ENCODE data around the gene MT3. TPM values are rescaled to one million over a fixed set of nuclear protein-coding genes. Genes with fewer than 3 reads are reported as not detected.

The MT3 gene
- total and polyA plus RNA-seq, 2 of the 8 experiments (the other 6 are each of a cell fraction or from before 2014, with no cell fraction given), result 0.17 TPM; not detected in 1

GRCh38 chr16:56639045-56639444 is 49.7 kb downstream of the MT3 start:
- H3K23ac ChIP-seq (ENCODE audit: insufficient read length), result no peak overlapping the region
- H2BK5ac ChIP-seq (ENCODE audit: low read depth, low read length), result no peak overlapping the region
- H2BK12ac ChIP-seq (ENCODE audit: low read depth, low read length), result no peak overlapping the region
- H4K91ac ChIP-seq (replicated peaks; ENCODE audit: insufficient read length, low read length), result no peak overlapping the region
- H4K20me1 ChIP-seq (replicated peaks in 1 of 2; ENCODE audit: control insufficient read depth in 1 of 2, insufficient read depth in 2 of 2, low read length in 2 of 2), result peaks cover 8 to 34% of the 10 kb centered on the region in 2 experiments
- 45% methylated on average over 1 of the region's 1 CpG; no CpG with 5 or more reads in 1 of the 2 experiments for WGBS, 2 experiments (ENCODE audit: extremely low coverage in 1 of 2, insufficient coverage in 1 of 2, insufficient read length in 1 of 2, insufficient replicate concordance in 2 of 2, low coverage in 1 of 2, low lambda C conversion rate in 2 of 2, missing lambda C conversion rate in 1 of 2)
- no peak overlapping the region for H2BK20ac ChIP-seq (ENCODE audit: low read length)
- H4K5ac ChIP-seq (ENCODE audit: insufficient read length, low read depth, low read length), result no peak overlapping the region
- H4K8ac ChIP-seq (ENCODE audit: extremely low read depth, insufficient read depth, low read length), result no peak overlapping the region
- CTCF ChIA-PET (ENCODE audit: partially characterized antibody), result interaction anchor here (0.8 to 3.6 kb wide), 10 partner anchors 8 to 62 kb away, joined by 3 to 14 read pairs (median 4); partner anchors contain the start of genes MT1E, MT1G and MT1H
- H3K18ac ChIP-seq (ENCODE audit: extremely low read depth, low read length), result no peak overlapping the region
- no peaks in the 10 kb centered on the region for H3K9me3 ChIP-seq (ENCODE audit: insufficient read depth in 2 of 2, low read depth in 1 of 2, low read length in 1 of 2)
- DNase-seq (ENCODE audit: low read depth in 1 of 2, low spot score in 2 of 2), result no peak
- no peak overlapping the region for H3K4me3 ChIP-seq (ENCODE audit: extremely low read depth in 1 of 4, insufficient read depth in 2 of 4, low read depth in 3 of 4, low read length in 4 of 4)
- H2BK120ac ChIP-seq (replicated peaks; ENCODE audit: low read depth, low read length), result no peak overlapping the region
- H2AK5ac ChIP-seq (ENCODE audit: low read depth, low read length), result no peak overlapping the region
- no peak overlapping the region for H3K27ac ChIP-seq (ENCODE audit: low read depth, low read length)
- no peak overlapping the region for H3K4ac ChIP-seq (replicated peaks; ENCODE audit: insufficient read length, low read depth, low read length)
- H3K14ac ChIP-seq (ENCODE audit: insufficient read length), result no peak overlapping the region
- no peak overlapping the region for H2AFZ ChIP-seq (ENCODE audit: low read length)
- peaks cover 9% of the 10 kb centered on the region for H3K23me2 ChIP-seq (ENCODE audit: low read depth, low read length)
- H3K27me3 ChIP-seq (replicated peaks in 1 of 4; ENCODE audit: control insufficient read depth in 3 of 4, extremely low read depth in 1 of 4, insufficient read depth in 3 of 4, low read length in 3 of 4), result peaks cover 90 to 100% (median 99%) of the 10 kb centered on the region in 4 experiments
- no peak overlapping the region for H2BK15ac ChIP-seq (ENCODE audit: low read length)
- peak overlapping the region in 1 of 2 experiments; percentile 73; a peak in 1 of 4 replicates for H3K4me2 ChIP-seq (ENCODE audit: insufficient read depth in 1 of 2, low read depth in 2 of 2, low read length in 2 of 2)
- no peak for FAIRE-seq
- peaks cover 3 to 24% (median 9%) of the 10 kb centered on the region in 4 experiments for H3K4me1 ChIP-seq (replicated peaks in 1 of 4; ENCODE audit: control insufficient read depth in 3 of 4, insufficient read depth in 4 of 4, low read length in 3 of 4)
- POLR2A ChIA-PET (ENCODE audit: partially characterized antibody), result interaction anchor here (1.0 to 6.3 kb wide), 8 partner anchors 10 to 46 kb away, joined by 3 to 30 read pairs (median 3); partner anchors contain the start of genes MT1E and MT1F
- no peak overlapping the region for H3K56ac ChIP-seq (replicated peaks; ENCODE audit: insufficient read length, low read depth, low read length)
- H3K9ac ChIP-seq (replicated peaks in 1 of 4; ENCODE audit: extremely low read depth in 1 of 4, low read depth in 3 of 4, low read length in 3 of 4), result no peak overlapping the region
- no peaks in the 10 kb centered on the region for H3K79me1 ChIP-seq (ENCODE audit: low read depth, low read length)
- no peaks in the 10 kb centered on the region for H3K79me2 ChIP-seq (ENCODE audit: control insufficient read depth in 1 of 2, insufficient read depth in 2 of 2, low read length in 2 of 2)
- no peaks in the 10 kb centered on the region; a peak in 1 of 8 replicates for H3K36me3 ChIP-seq (ENCODE audit: control insufficient read depth in 2 of 4, insufficient read depth in 4 of 4, low read length in 3 of 4)
- TF ChIP-seq CHD2 (IDR thresholded peaks at IDR 0.05; ENCODE audit: low read length) (no peak), SP4 (IDR thresholded peaks at IDR 0.05; ENCODE audit: low read length) (no peak)

All from H1 (cell line).